ENCODE measurements around the gene PWWP2A.
A peak's percentile ranks its signal among the peaks of the same experiment; 100 is the strongest.

PWWP2A gene

DNA sequence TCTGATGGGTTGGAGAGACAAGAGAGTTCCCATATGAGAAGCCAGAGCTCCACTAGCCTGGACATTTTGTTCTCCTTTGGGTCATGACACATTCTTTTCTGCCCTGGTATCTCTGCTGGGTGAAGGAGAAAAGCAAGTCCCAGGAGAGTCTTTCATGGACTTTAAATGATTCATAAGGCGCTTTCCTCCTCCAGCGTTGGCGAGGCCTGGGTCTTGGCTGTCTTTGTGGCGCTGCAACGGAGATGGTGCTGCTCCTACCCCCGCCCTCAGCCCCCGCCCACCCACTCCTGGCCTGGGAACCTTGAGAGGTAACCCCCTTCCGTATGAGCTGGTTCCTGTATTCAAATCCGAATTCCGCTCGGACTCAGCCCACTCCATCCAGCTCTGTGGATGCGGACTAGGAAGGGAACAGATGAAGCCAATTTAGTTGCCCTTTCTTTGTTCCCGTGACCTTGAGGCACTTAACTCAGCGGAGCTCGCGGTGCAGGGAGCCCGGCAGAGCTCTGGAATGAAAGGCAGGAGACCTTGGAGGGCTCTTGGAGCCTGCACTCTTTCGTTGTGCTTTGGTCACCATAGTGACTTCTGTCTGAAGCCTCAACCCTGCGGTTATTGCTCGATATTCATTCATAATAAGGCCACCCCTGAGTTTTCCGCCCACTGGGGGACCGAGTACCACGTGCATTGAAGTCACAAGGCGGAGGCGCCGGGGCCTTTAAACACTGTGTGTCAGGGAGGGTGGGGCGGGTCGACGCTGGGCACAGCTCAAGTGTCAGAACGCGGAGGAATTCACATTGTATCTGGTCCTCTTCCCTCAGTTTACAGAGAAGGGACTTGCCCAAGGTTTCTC is 14.0 kb upstream of the PWWP2A start:
- DNase-seq = no peak

DNA sequence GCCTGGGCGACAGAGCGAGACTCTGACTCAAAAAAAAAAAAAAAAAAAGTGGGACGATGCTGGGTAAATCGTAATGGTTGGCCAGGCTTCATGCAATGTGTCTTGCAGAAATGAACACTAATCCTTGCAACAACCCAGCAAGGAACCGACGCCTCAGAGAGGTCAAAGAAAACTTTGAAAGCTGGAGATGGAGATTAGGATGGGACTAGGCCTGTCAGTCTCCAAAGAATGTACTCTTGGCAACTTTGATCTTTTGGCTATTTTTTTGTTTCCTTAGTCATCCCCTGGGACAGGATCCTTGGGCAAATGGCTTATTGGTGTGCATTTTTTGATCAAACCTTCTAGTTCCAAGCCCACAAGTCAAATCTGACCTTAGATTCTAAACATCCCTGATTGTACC is 10.6 kb upstream of the PWWP2A start:
- DNase-seq = no peak

DNA sequence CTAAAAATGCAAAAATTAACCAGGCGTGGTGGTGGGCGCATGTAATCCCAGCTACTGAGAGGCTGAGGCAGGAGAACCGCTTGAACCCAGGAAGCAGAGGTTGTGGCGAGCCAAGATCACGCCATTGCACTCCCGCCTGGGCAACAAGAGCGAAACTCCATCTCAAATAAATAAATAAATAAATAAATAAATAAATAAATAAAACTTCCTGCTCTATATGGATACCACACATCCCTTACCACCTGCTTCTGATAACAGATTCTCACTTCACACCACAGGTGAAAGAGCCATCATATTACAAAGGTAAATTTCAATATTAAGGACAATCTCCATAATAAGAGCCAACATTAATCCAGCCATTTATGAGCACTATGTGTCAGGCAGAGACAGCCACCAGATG is 9.4 kb upstream of the PWWP2A start:
- no peak for DNase-seq

DNA sequence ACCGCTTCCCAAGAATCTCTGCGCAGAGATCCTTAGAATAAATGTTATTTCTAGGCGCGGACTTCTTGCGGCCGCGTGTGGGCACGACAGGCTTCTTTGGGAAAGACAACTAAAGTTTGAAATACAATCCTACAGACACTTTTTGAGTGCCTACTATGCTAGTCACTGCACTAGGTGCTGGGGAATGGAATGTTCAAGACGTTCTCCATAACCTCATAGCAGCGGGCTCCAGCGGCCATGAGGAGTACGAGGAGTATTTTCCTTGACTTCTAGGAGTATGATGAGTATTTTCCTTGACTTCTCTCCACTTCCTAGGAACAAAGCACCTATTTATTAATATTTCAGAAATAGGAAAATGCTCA is 636 bp upstream of the PWWP2A start:
- no peak for DNase-seq

DNA sequence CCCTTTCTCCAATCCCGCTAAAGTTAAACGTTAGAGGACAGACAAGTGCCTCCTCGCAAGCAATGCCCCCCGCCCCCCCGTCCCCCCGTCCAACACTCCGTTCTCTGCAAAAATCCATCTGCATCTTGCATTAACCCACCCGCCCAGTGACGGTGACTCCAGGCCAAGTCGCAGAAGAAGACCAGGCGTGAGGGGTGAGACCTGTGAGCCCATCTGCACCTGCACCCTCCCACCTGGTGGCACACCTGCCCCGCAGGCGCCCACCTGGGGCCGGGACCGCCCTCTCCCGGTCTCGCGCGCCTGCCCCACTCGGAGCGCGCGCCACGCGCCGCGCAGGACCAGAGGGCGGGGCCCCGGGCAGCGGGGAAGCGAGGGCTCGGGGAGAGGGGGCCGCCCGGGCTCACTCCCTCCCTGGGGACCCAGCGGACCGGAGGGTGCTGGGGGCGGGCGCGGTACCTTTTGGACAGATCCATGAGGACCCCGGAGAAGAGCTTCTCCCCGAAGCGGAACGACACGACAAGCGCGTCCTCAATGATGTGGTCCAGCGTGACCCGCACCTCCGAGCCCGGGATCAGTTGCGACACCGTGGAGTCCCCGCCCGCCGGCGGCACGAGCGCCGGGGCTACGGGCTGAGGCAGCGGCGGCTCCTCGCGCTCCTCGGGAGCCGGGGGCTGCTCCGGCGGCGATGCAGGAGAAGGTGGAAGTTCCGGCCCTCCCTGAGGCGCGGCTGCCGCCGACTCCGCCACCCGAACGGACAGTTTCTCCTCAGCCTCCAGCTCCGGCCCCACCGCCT is 705 bp downstream of the PWWP2A start:
- peak; percentile 51 for DNase-seq

DNA sequence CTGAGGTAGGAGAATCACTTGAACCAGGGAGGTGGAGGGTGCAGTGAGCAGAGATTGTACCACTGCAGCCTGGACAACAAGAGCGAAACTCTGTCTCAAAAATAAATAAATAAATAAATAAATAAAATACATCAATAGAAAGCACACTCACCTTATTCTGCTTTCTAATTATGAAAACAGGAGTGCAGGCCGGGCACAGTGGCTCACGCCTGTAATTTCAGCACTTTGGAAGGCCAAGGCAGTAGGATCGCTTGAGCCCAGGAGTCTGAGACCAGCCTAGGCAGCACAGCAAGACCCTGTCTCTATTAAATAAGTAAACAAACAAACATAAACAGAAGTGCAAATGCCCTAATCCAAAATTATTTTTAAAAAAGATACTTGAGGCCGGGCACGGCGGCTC is 2.3 kb downstream of the PWWP2A start:
- no peak for DNase-seq

GRCh38 chr5:160108124-160108523 is 11.1 kb downstream of the PWWP2A start:
- no peak for DNase-seq

DNA sequence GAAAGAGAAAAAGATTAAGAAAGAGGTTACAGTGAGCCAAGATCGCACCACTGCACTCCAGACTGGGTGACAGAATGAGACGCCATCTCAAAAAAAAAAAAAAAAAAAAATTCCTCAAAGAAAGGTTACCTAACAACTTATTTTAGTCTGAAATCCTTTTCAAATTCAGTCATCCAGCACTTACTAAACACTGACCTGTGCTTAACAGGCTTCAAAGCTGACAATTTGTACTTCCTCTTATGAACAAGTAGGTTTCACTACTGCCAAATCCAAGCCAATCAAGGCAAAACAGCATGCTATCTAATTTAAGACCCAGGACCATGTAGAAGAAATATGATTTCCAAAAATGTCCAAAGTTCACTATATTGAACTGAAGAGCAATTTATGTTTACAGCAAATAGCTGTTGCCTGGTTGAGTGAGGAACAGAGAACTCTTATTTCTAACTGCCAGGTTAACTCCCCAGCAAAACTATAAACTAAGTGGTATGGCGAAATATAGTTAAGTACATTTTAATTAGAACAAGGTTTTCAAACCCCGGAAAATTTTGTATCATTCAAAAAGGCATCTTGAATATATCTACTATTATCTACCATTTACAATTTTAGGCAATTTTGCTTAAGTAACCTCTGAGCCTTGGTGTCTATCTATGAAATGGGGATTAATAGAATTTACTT is 13.4 kb downstream of the PWWP2A start:
- DNase-seq = no peak

GRCh38 chr5:160097991-160098390 is 21.3 kb downstream of the PWWP2A start:
- no peak for DNase-seq

DNA sequence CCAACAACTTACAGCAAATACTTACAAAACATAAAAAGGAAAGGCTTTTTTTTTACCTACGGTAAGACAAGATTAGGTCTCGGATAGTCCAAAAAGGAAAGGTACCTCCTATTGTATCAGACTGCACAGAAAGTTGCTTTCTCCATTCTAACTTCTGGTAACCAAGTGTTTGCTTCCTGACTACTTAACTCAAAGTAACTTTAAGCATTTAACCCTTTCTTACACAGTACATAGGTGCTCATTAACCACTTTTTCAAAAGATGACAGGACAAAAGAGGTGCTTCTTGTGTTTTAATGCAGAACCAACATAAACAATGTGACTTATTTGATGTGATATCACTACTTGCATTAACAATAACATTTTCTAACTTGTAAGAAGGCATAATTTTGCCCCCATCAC is 23.1 kb downstream of the PWWP2A start:
- no peak for DNase-seq

DNA sequence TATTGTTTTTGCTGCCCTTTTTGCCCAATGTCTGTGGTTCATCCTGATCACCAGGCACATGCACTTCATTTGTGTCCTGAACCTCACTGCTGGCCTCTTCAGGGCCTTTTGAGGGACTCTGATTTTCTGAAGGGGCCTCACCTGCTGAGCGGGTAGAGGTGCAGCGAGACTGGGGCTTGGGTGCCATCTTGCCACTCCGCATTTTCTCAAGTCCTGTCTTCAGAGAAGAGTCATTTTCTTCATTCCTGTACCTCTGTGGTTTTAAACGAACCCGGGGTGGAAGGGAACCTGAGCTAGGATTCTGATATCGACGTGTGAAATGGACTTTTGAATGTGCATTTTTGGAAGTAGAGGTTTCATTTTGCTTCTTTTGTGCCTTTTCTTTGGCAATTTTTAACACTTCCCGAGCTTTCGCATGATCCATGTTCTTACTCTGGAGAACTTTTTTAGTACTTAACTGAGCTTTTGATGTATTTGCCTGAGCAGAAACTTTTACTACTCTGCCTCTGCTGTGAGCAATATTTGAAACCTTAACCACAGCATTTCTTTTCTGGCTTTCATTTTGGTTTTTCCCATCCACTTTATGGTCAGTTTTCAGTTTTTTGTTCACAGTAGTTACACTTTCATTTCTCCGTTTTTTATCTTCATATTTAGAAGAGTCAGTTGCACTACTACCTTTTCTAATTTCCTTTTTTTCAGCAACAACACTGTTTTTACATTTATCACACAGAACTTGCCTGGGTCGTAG is 26.1 kb downstream of the PWWP2A start:
- no peak for DNase-seq

DNA sequence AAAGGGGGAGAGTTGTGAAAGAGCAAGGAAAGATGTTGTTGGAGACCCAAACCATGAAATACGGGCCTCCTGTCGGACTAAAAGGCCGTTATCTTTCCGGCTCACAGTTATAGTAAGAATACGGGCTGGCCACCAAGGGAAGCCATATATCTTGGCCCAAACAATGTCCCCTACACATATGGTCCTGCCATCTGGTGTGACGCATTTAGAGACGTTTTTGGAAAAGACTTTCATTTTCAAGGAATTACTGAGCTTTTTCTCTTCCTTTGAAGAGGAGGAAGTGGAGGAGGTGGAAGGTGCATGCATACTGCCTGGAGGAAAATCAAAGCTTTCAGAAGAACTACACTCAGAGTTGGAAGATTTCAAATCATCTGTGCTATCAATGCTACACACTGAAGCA is 26.7 kb downstream of the PWWP2A start:
- DNase-seq = no peak

- no peak for DNase-seq
These were observed 29.2 kb downstream of the PWWP2A start for GRCh38 chr5:160090059-160090458.

GRCh38 chr5:160089531-160089930 is 29.7 kb downstream of the PWWP2A start:
- DNase-seq = no peak

DNA sequence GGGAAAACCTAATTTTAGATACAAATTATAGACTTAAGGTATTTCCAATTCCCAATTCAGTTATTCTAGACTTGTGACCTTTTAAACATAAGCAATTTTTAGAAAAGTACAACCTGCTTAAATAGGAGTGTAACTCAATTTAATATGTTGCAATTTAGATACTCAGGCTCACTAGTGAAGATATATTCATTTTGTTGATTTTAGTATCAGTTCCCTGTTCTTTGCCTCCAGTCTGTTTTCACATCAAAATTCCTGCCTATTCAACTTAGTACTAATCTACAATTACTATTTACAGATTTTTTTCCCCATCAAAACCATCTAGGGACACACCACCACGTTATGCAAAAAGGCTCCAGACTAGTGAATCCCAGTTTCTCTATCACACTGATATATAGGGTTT is 30.4 kb downstream of the PWWP2A start:
- DNase-seq = no peak

DNA sequence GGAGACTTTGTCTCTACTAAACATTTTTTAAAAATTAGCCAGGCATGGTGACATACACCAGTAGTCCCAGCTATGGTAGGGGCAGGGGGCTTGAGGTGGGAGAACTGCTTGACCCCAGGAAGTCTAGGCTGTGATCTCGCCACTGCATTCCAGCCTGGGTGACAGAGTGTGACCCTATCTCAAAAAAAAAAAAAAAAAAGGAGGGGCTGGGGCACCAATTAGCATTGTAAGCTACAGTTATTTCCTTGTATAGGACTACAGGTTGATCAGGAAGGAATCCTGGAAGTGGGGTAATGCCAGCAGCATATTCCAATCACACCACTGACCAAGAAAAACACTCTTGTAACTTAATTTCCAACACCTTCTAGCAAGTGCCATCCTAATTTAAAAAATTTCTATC is 32.1 kb downstream of the PWWP2A start:
- no peak for DNase-seq

DNA sequence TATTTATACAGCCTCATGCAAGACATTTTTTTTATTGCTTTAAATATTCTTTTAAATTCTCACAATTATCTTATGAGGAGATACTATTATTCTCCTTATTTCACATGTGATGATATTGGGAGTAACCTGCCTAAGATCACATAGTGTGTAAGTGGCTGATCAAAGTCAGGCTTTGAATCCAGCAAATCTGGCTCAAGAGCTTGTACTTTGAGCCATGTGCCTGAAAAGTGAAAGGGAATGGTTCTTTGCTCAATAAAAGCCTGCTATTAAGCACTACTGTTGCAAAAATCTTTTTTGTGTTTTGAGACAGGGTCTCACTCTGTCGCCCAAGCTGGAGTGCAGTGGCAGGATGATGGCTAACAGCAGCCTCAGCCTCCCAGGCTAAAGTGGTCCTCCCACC is 35.1 kb downstream of the PWWP2A start:
- DNase-seq = no peak

- DNase-seq = no peak
These were observed 35.7 kb downstream of the PWWP2A start for GRCh38 chr5:160083501-160083900.

- DNase-seq = no peak
These were observed 36.4 kb downstream of the PWWP2A start for GRCh38 chr5:160082614-160083500.

- no peak for DNase-seq
These were observed 37.8 kb downstream of the PWWP2A start for GRCh38 chr5:160081495-160081894.

GRCh38 chr5:160079753-160080152 is 39.5 kb downstream of the PWWP2A start:
- DNase-seq = no peak

DNA sequence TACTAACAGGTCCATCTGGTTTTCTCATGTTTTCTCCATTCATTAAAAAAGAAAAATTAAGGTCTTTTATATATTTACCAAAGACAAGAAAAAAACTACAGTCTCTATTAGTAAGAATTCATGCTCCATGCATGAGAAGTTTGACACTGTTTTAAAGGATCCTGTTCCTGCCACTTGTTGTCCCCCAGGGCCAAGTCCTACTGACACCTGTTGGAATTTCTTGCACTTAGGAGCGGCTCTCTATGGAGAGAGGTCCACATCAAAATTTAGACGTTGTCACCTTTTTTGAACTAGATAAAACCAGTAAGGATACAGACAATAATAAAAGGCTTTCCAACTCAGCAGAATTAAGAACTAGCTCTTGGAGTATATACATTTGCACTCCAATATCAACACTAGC is 42.3 kb downstream of the PWWP2A start:
- no peak for DNase-seq

All from central memory CD4-positive, alpha-beta T cell (primary cell).